Adrenal gland (tissue), 12 donors: ENCODE results near the gene KIZ. TPM values are rescaled to one million over a fixed set of nuclear protein-coding genes. Genes with fewer than 3 reads are reported as not detected.

Experiments used
- DNase-seq, 7 donors: peaks; one replicate each; pipeline ENCODE4 v3.0.0-alpha.2; 2019 to 2020
- H3K27ac ChIP-seq, 5 donors: fragments of 200-600 bp; sonication (generic) in 4 of 5; 1 replicate in 3 of 5; 2 replicates in 2 of 5; pipeline versions ENCODE4 v1.5.1 to v1.8.0; 2016 to 2020; ENCODE audit warnings: mild to moderate bottlenecking in 1 of 5
- H3K27me3 ChIP-seq: fragments of 200-600 bp; 2 replicates; pipeline ENCODE4 v1.8.0; 2021
- H3K36me3 ChIP-seq, 2 donors: fragments of 200-600 bp; replicated peaks in 1 of 2; 1 replicate in 1 of 2; 2 replicates in 1 of 2; pipeline versions ENCODE4 v1.5.1 to v1.8.0; 2018 to 2022
- H3K4me1 ChIP-seq, 2 donors: fragments of 200-600 bp; replicated peaks in 1 of 2; 1 replicate in 1 of 2; 2 replicates in 1 of 2; pipeline versions ENCODE4 v1.5.1 to v1.8.0; 2018 to 2021
- H3K4me3 ChIP-seq, 4 donors: fragments of 200-600 bp; sonication (generic) in 3 of 4; one replicate each; pipeline ENCODE4 v1.5.1; 2016 to 2018
- H3K9me3 ChIP-seq, 3 donors: fragments of 200-600 bp; sonication (generic) in 1 of 3; replicated peaks in 1 of 3; 1 replicate in 2 of 3; 2 replicates in 1 of 3; pipeline versions ENCODE4 v1.5.1 to v1.8.0; 2016 to 2021
- CTCF ChIP-seq, 6 experiments: fragments of 450-650 bp in 4 of 6; fragments of 200-600 bp in 2 of 6; sonication (generic) in 1 of 6; IDR thresholded peaks; 1 replicate in 5 of 6; 2 replicates in 1 of 6; pipeline versions ENCODE4 v1.5.1 to v1.8.0; 2016 to 2021; ENCODE audit warnings: antibody characterized with exemption in 6 of 6, mild to moderate bottlenecking in 2 of 6, moderate library complexity in 1 of 6
- POLR2A ChIP-seq, 2 donors: fragments of 450-650 bp; IDR thresholded peaks; one replicate each; pipeline ENCODE4 v1.6.1; 2017; ENCODE audit warnings: antibody characterized with exemption in 2 of 2, mild to moderate bottlenecking in 2 of 2, moderate library complexity in 1 of 2
- WGBS, 4 donors: extraction: QIAGEN DNeasy Blood & Tissue Kit in 2 of 4; methylation state at CpG; one replicate each; pipeline versions ENCODE4 v1.1.5 to v1.1.7; 2013 to 2017; 5-methylcytosine and 5-hydroxymethylcytosine counted together
- intact Hi-C, 2 donors: fragments of 100-400 bp; cut with DNase I; formaldehyde crosslinking; loops; one replicate each; pipeline versions ENCODE4 v1.14.1 to v1.15.0; 2022 to 2023
- polyA plus RNA-seq, 3 donors: library from polyadenylated mRNA; stranded (reverse); fragments of 200-250 nt in 2 of 3; fragments of 350-450 nt in 1 of 3; fragmentation: Illumina TruSeq in 1 of 3; extraction: RNeasy Lipid Tissue Mini Kit (QIAGEN cat#74804) in 1 of 3; gene quantifications; one replicate each; pipeline ENCODE4 v1.2.3, GENCODE V29; 2013 to 2014
- total RNA-seq, 9 donors: library from RNA; depleted of rRNA in 4 of 9; stranded (reverse); fragments of >200 nt in 4 of 9; fragments of 120-200 nt in 1 of 9; fragmentation: NEBNext Ultra II Directional in 1 of 9; extraction: Animal tissue kit (Norgen Biotek cat#: 25700) in 1 of 9; gene quantifications; one replicate each; pipeline versions ENCODE4 v1.1.0 to v1.2.4, GENCODE V29; 2013 to 2023
- donor health status: healthy with polysubstance abuse.
- donor health status: Bipolar disorder and iron deficiency.
- donor health status: DM: yes; HTN: yes; CAD: no.
- donor health status: DM: no; HTN: no; CAD: no.
- donor health status: DM: no; HTN: no; CAD: no.
- donor health status: DM: yes; HTN: yes; CAD: no.

KIZ gene
- total and polyA plus RNA-seq, 12 donors: 10.4 to 62.9 (median 15.3) TPM

GRCh38 chr20:21147593-21147992 is 21.7 kb downstream of the KIZ start:
- H3K27ac ChIP-seq: no peak overlapping the region
- H3K27me3 ChIP-seq: no peaks in the 10 kb centered on the region
- WGBS, 4 donors: 48 to 82% (median 55%) methylated on average over 1 of the region's 1 CpG
- no peaks in the 10 kb centered on the region for H3K4me1 ChIP-seq
- H3K9me3 ChIP-seq: no peaks in the 10 kb centered on the region
- TF ChIP-seq CTCF (IDR thresholded peaks at IDR 0.05): no peak
- no peak for TF ChIP-seq POLR2A (IDR thresholded peaks at IDR 0.05)
- intact Hi-C loops: no loop called here
- DNase-seq: no peak
- no peak overlapping the region for H3K4me3 ChIP-seq
- no peaks in the 10 kb centered on the region for H3K36me3 ChIP-seq

- WGBS, 4 donors: 89 to 91% (median 89%) methylated on average over 9 of the region's 9 CpGs
- intact Hi-C loops: no loop called here
- no peaks in the 10 kb centered on the region for H3K36me3 ChIP-seq
- H3K27me3 ChIP-seq: no peaks in the 10 kb centered on the region
- TF ChIP-seq POLR2A (IDR thresholded peaks at IDR 0.05) (no peak), CTCF (IDR thresholded peaks at IDR 0.05) (no peak)
- no peaks in the 10 kb centered on the region for H3K4me1 ChIP-seq
- H3K4me3 ChIP-seq: no peak overlapping the region
- H3K9me3 ChIP-seq: no peaks in the 10 kb centered on the region
- DNase-seq: no peak
- no peak overlapping the region for H3K27ac ChIP-seq
Observed at GRCh38 chr20:21149344-21149743, 23.5 kb downstream of the KIZ start.

- no peak for DNase-seq
- Histone ChIP-seq H3K27me3 (no peaks in the 10 kb centered on the region), H3K27ac (no peak overlapping the region)
Observed at GRCh38 chr20:21151791-21152190, 25.9 kb downstream of the KIZ start.

GRCh38 chr20:21154692-21155091 is 28.8 kb downstream of the KIZ start:
- no peaks in the 10 kb centered on the region for H3K9me3 ChIP-seq
- no peak for TF ChIP-seq CTCF (IDR thresholded peaks at IDR 0.05)
- TF ChIP-seq POLR2A (IDR thresholded peaks at IDR 0.05): no peak
- H3K27me3 ChIP-seq: no peaks in the 10 kb centered on the region
- intact Hi-C loops: no loop called here
- H3K4me1 ChIP-seq: no peaks in the 10 kb centered on the region
- no peak overlapping the region for H3K4me3 ChIP-seq
- 48 to 94% (median 86%) methylated on average over 2 of the region's 2 CpGs for WGBS, 4 donors
- no peaks in the 10 kb centered on the region for H3K36me3 ChIP-seq
- no peak overlapping the region for H3K27ac ChIP-seq
- DNase-seq: no peak

More at GRCh38 chr20:21151791-21152190, 25.9 kb downstream of the KIZ start:
- Histone ChIP-seq H3K4me1 (no peaks in the 10 kb centered on the region), H3K36me3 (no peaks in the 10 kb centered on the region), H3K9me3 (no peaks in the 10 kb centered on the region), H3K4me3 (no peak overlapping the region)
- TF ChIP-seq POLR2A (IDR thresholded peaks at IDR 0.05) (no peak), CTCF (IDR thresholded peaks at IDR 0.05) (no peak)
- intact Hi-C loops: no loop called here
- 92 to 97% (median 95%) methylated on average over 5 of the region's 5 CpGs for WGBS, 4 donors
